Measurements from ENCODE around the gene PRAMEF15.
"Not testable (repeated sequence)": the region's sequence is repeated elsewhere in the genome, so short reads cannot be mapped to it uniquely, and the experiment has no call there.

DNA sequence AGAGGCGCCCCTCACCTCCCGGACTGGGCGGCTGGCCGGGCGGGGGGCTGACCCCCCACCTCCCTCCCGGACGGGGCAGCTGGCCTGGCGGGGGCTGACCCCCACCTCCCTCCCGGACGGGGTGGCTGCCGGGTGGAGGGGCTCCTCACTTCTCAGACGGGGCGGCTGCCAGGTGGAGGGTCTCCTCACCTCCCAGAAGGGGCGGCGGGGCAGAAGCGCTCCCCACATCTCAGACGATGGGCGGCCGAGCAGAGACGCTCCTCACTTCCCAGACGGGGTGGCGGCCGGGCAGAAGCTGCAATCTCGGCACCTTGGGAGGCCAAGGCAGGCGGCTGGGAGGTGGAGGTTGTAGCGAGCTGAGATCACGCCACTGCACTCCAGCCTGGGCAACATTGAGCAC lies 16.7 kb upstream of the PRAMEF15 start:
- TF ChIP-seq EZH2 (IDR thresholded peaks at IDR 0.05; ENCODE audit: insufficient read depth, poor library complexity, severe bottlenecking); EZH2phosphoT487 (IDR thresholded peaks at IDR 0.05; ENCODE audit: insufficient read depth, low read depth): not testable (repeated sequence)

All from GM23248 (cell line).